Upper lobe of left lung (tissue), 6 donors: ENCODE measurements around the gene LIG1. TPM values are rescaled to one million over a fixed set of nuclear protein-coding genes. Genes with fewer than 3 reads are reported as not detected.

Source experiments
- ATAC-seq, 2 donors: fragments of 200-7000 bp; cut with Tn5 transposase; one replicate each; pipeline ENCODE4 v1.9.1; 2022; ENCODE audit warnings: mild to moderate bottlenecking in 2 of 2, moderate library complexity in 2 of 2; ENCODE audit not compliant: low FRiP score in 2 of 2
- DNase-seq, 2 donors: peaks; one replicate each; pipeline ENCODE4 v3.0.0-alpha.2; 2019 to 2020
- H3K27ac ChIP-seq, 4 donors: fragments of 200-600 bp; sonication (generic); one replicate each; pipeline ENCODE4 v1.5.1; 2016 to 2019
- H3K27me3 ChIP-seq, 4 donors: fragments of 200-600 bp; sonication (generic); one replicate each; pipeline ENCODE4 v1.5.1; 2017 to 2019
- H3K36me3 ChIP-seq, 4 donors: fragments of 200-600 bp; sonication (generic); one replicate each; pipeline ENCODE4 v1.5.1; 2016 to 2019
- H3K4me1 ChIP-seq, 4 donors: fragments of 200-600 bp; sonication (generic); one replicate each; pipeline ENCODE4 v1.5.1; 2018 to 2019
- H3K4me3 ChIP-seq, 4 donors: fragments of 200-600 bp; sonication (generic); one replicate each; pipeline ENCODE4 v1.5.1; 2017 to 2019; ENCODE audit warnings: mild to moderate bottlenecking in 2 of 4, moderate library complexity in 1 of 4
- H3K9me3 ChIP-seq, 4 donors: fragments of 200-600 bp; sonication (generic); one replicate each; pipeline ENCODE4 v1.5.1; 2018 to 2019
- CTCF ChIP-seq, 6 experiments: fragments of 450-650 bp in 4 of 6; fragments of 200-600 bp in 2 of 6; sonication (generic) in 2 of 6; IDR thresholded peaks; one replicate each; pipeline ENCODE4 v1.5.1; 2016 to 2019; ENCODE audit warnings: antibody characterized with exemption in 6 of 6
- EP300 ChIP-seq, 4 donors: sonication (generic); formaldehyde crosslinking; IDR thresholded peaks; one replicate each; pipeline ENCODE4 v1.5.1; 2017; ENCODE audit warnings: antibody characterized with exemption in 4 of 4, control low read depth in 2 of 4
- POLR2A ChIP-seq, 4 donors: fragments of 450-650 bp; IDR thresholded peaks; one replicate each; pipeline ENCODE4 v1.5.1; 2016 to 2017; ENCODE audit warnings: antibody characterized with exemption in 4 of 4, mild to moderate bottlenecking in 2 of 4
- POLR2AphosphoS5 ChIP-seq, 2 donors: sonication (generic); formaldehyde crosslinking; IDR thresholded peaks; one replicate each; pipeline ENCODE4 v1.5.1; 2017; ENCODE audit warnings: antibody characterized with exemption in 2 of 2
- WGBS, 2 donors: methylation state at CpG; one replicate each; pipeline ENCODE4 v1.1.5; 2017 to 2018; 5-methylcytosine and 5-hydroxymethylcytosine counted together
- total RNA-seq, 6 donors: library from RNA; depleted of rRNA in 4 of 6; stranded (reverse); fragments of >200 nt in 4 of 6; gene quantifications; one replicate each; pipeline versions ENCODE4 v1.1.0 to v1.2.1, GENCODE V29; 2016 to 2021
- donor health status: DM: no; HTN: no; CAD: no; lungs with moderate emphysema.
- donor health status: DM: no; HTN: yes; CAD: no; lungs with severe emphysema.

The LIG1 gene
- total RNA-seq, 6 donors from 2014 or later, result 11.4 to 113 (median 27.8) TPM

GRCh38 chr19:48069435-48069834 lies 100.7 kb downstream of the LIG1 start:
- H3K4me3 ChIP-seq, result no peak overlapping the region
- H3K36me3 ChIP-seq, result peaks cover 0 to 35% (median 5%) of the 10 kb centered on the region in 4 donors
- H3K27ac ChIP-seq, result no peak overlapping the region
- ATAC-seq (no peak), DNase-seq (no peak)
- no peaks in the 10 kb centered on the region for H3K9me3 ChIP-seq
- no peaks in the 10 kb centered on the region for H3K27me3 ChIP-seq
- no peak for TF ChIP-seq POLR2A (IDR thresholded peaks at IDR 0.05)
- no peak for TF ChIP-seq EP300 (IDR thresholded peaks at IDR 0.05)
- TF ChIP-seq POLR2AphosphoS5 (IDR thresholded peaks at IDR 0.05), result no peak
- no peak for TF ChIP-seq CTCF (IDR thresholded peaks at IDR 0.05)
- WGBS, 2 donors, result 76 to 84% methylated on average over 2 of the region's 2 CpGs
- no peaks in the 10 kb centered on the region for H3K4me1 ChIP-seq

Other genes starting within 250 kb of the LIG1 start
- not detected for gene BSPH1, start 178.2 kb downstream of the LIG1 start, total RNA-seq
- not detected for gene ELSPBP1, start 175.7 kb downstream of the LIG1 start, total RNA-seq
- not detected for gene CABP5, start 126.3 kb downstream of the LIG1 start, total RNA-seq
- 10 to 100 TPM in 3 of 6 donors, 1 to 10 TPM in 3; 7.3 to 39.8 (median 14.2) TPM for gene PLA2G4C, start 59.5 kb downstream of the LIG1 start, total RNA-seq
- gene ZSWIM9, start 336 bp upstream of the LIG1 start, total RNA-seq, result 10 to 100 TPM in 1 of 6 donors, 1 to 10 TPM in 5; 2.9 to 13.2 (median 8.0) TPM
- gene CARD8, start 85.6 kb upstream of the LIG1 start, total RNA-seq, result 100 to 1,000 TPM in 1 of 6 donors, 10 to 100 TPM in 5; 35.1 to 138 (median 77.8) TPM
- 1 to 10 TPM; 1.0 to 4.5 (median 1.2) TPM for gene ZNF114, start 99.7 kb upstream of the LIG1 start, total RNA-seq
- 100 to 1,000 TPM in 2 of 6 donors, 10 to 100 TPM in 4; 38.8 to 173 (median 75.1) TPM for gene EMP3, start 155.2 kb upstream of the LIG1 start, total RNA-seq
- gene TMEM143, start 193.6 kb upstream of the LIG1 start, total RNA-seq, result 10 to 100 TPM in 4 of 6 donors, 1 to 10 TPM in 2; 4.7 to 34.6 (median 16.6) TPM
- not detected for gene SYNGR4, start 194.0 kb upstream of the LIG1 start, total RNA-seq
- gene KDELR1, start 221.2 kb upstream of the LIG1 start, total RNA-seq, result 100 to 1,000 TPM in 2 of 6 donors, 10 to 100 TPM in 4; 44.6 to 141 (median 96.8) TPM
- gene GRIN2D, start 223.3 kb upstream of the LIG1 start, total RNA-seq, result 1 to 10 TPM in 2 of 6 donors, under 1 TPM in 4; 0.15 to 1.4 (median 0.57) TPM